Smooth muscle cell (in vitro differentiated cells): Measurements from ENCODE around the gene GRB10. TPM values are rescaled to one million over a fixed set of nuclear protein-coding genes. Genes with fewer than 3 reads are reported as not detected.
"Not testable (repeated sequence)": the region's sequence is repeated elsewhere in the genome, so short reads cannot be mapped to it uniquely, and the experiment has no call there.

Source experiments
- DNase-seq: peaks from one replicate; lab custom pipeline; 2025; ENCODE audit not compliant: unreplicated experiment; lab: John Stamatoyannopoulos, UW
- H2AFZ ChIP-seq: fragments of 200-600 bp; sonication (generic); 2 replicates; pipeline ENCODE4 v1.6.0; 2016; ENCODE audit warnings: antibody characterized with exemption, low read depth, mild to moderate bottlenecking
- H3F3A ChIP-seq: fragments of 200-600 bp; sonication (generic); 2 replicates; pipeline ENCODE4 v1.6.0; 2017; ENCODE audit warnings: antibody characterized with exemption, low read depth
- H3K27ac ChIP-seq: fragments of 200-600 bp; sonication (generic); 2 replicates; pipeline ENCODE4 v1.5.1; 2016; ENCODE audit warnings: low read depth, mild to moderate bottlenecking
- H3K27me3 ChIP-seq: fragments of 200-600 bp; sonication (generic); 2 replicates; pipeline ENCODE4 v1.6.1; 2016; ENCODE audit warnings: low read depth, mild to moderate bottlenecking
- H3K36me3 ChIP-seq: fragments of 200-600 bp; sonication (generic); 2 replicates; pipeline ENCODE4 v1.5.1; 2016; ENCODE audit warnings: low read depth
- H3K4me1 ChIP-seq: fragments of 200-600 bp; sonication (generic); 2 replicates; pipeline ENCODE4 v1.5.1; 2016; ENCODE audit warnings: low read depth
- H3K4me2 ChIP-seq: fragments of 200-600 bp; sonication (generic); 2 replicates; pipeline ENCODE4 v1.6.0; 2016; ENCODE audit warnings: mild to moderate bottlenecking
- H3K4me3 ChIP-seq: fragments of 200-600 bp; sonication (generic); 2 replicates; pipeline ENCODE4 v1.5.1; 2016; ENCODE audit warnings: mild to moderate bottlenecking
- H3K79me2 ChIP-seq: fragments of 200-600 bp; sonication (generic); 2 replicates; pipeline ENCODE4 v1.6.0; 2016; ENCODE audit warnings: low read depth, mild to moderate bottlenecking
- H3K9ac ChIP-seq: fragments of 200-600 bp; sonication (generic); 2 replicates; pipeline ENCODE4 v1.6.0; 2016; ENCODE audit warnings: low read depth
- H3K9me3 ChIP-seq: fragments of 200-600 bp; sonication (generic); replicated peaks from 2 replicates; pipeline ENCODE4 v1.5.1; 2016; ENCODE audit warnings: low read depth
- H4K20me1 ChIP-seq: fragments of 200-600 bp; sonication (generic); 2 replicates; pipeline ENCODE4 v1.6.0; 2016; ENCODE audit warnings: low read depth
- WGBS: methylation state at CpG from one replicate; pipeline ENCODE4 v1.1.7; 2016; ENCODE audit warnings: low lambda C conversion rate; 5-methylcytosine and 5-hydroxymethylcytosine counted together
- polyA plus RNA-seq: library from polyadenylated mRNA; unstranded; fragments of >200 nt; fragmentation: Nextera tagmentation; extraction: Ambion mirVana; gene quantifications from 2 replicates; pipeline ENCODE4 v1.2.1, GENCODE V29; 2016
- total RNA-seq: library from RNA; depleted of rRNA; stranded (reverse); fragments of >200 nt; gene quantifications from 2 replicates; pipeline ENCODE4 v1.2.3, GENCODE V29; 2014
- TF ChIP-seq, protein P1 (sequence below): fragments of 200-600 bp; sonication (generic); IDR thresholded peaks from 2 replicates; pipeline ENCODE4 v1.5.1; 2017; ENCODE audit warnings: borderline replicate concordance, mild to moderate bottlenecking, antibody characterized with exemption; ENCODE audit not compliant: insufficient read depth, poor library complexity, severe bottlenecking

GRB10 gene
- total and polyA plus RNA-seq, 2 experiments from 2014 or later: 18.0 to 20.1 TPM

GRCh38 chr7:50774319-50774718 lies 8.4 kb downstream of the GRB10 start:
- no peak overlapping the region for H2AFZ ChIP-seq
- H3K9me3 ChIP-seq: no peaks in the 10 kb centered on the region
- WGBS: 94% methylated on average over 1 of the region's 1 CpG
- no peaks in the 10 kb centered on the region for H3F3A ChIP-seq
- H3K36me3 ChIP-seq: no peaks in the 10 kb centered on the region
- peaks cover 97% of the 10 kb centered on the region for H3K79me2 ChIP-seq
- no peak for DNase-seq
- H4K20me1 ChIP-seq: peaks cover 88% of the 10 kb centered on the region
- no peak overlapping the region for H3K27ac ChIP-seq
- no peaks in the 10 kb centered on the region for H3K4me1 ChIP-seq
- no peak overlapping the region for H3K4me3 ChIP-seq
- no peak overlapping the region for H3K9ac ChIP-seq
- H3K27me3 ChIP-seq: no peaks in the 10 kb centered on the region
- H3K4me2 ChIP-seq: no peak overlapping the region
- TF ChIP-seq, protein P1, sequence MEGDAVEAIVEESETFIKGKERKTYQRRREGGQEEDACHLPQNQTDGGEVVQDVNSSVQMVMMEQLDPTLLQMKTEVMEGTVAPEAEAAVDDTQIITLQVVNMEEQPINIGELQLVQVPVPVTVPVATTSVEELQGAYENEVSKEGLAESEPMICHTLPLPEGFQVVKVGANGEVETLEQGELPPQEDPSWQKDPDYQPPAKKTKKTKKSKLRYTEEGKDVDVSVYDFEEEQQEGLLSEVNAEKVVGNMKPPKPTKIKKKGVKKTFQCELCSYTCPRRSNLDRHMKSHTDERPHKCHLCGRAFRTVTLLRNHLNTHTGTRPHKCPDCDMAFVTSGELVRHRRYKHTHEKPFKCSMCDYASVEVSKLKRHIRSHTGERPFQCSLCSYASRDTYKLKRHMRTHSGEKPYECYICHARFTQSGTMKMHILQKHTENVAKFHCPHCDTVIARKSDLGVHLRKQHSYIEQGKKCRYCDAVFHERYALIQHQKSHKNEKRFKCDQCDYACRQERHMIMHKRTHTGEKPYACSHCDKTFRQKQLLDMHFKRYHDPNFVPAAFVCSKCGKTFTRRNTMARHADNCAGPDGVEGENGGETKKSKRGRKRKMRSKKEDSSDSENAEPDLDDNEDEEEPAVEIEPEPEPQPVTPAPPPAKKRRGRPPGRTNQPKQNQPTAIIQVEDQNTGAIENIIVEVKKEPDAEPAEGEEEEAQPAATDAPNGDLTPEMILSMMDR: no peak

- not testable (repeated sequence) for H3K9ac ChIP-seq, H3K27ac ChIP-seq, DNase-seq, H3K27me3 ChIP-seq, H3K4me1 ChIP-seq, H3K36me3 ChIP-seq, H2AFZ ChIP-seq, H3K4me3 ChIP-seq, H3F3A ChIP-seq, H3K9me3 ChIP-seq, H3K4me2 ChIP-seq
- Histone ChIP-seq H3K79me2 (peaks cover 96% of the 10 kb centered on the region), H4K20me1 (peaks cover 88% of the 10 kb centered on the region)
- 88% methylated on average over 3 of the region's 4 CpGs for WGBS
Measured at GRCh38 chr7:50773071-50773470, 9.6 kb downstream of the GRB10 start.

GRCh38 chr7:50771120-50772002 lies 11.3 kb downstream of the GRB10 start:
- 91% methylated on average over 9 of the region's 9 CpGs for WGBS
- H4K20me1 ChIP-seq: peaks cover 95% of the 10 kb centered on the region

More at GRCh38 chr7:50771120-50772002, 11.3 kb downstream of the GRB10 start:
- Histone ChIP-seq H3K9ac (no peak overlapping the region), H3K9me3 (no peaks in the 10 kb centered on the region), H3K27ac (no peak overlapping the region), H3K27me3 (no peaks in the 10 kb centered on the region), H3K36me3 (no peaks in the 10 kb centered on the region), H3K4me1 (no peaks in the 10 kb centered on the region), H3F3A (no peaks in the 10 kb centered on the region), H3K79me2 (peaks cover 96% of the 10 kb centered on the region), H2AFZ (no peak overlapping the region), H3K4me3 (no peak overlapping the region), H3K4me2 (no peak overlapping the region)
- TF ChIP-seq, protein P1: no peak
- DNase-seq: no peak
